ENCODE measurements around the gene CAPN12.

Gene CAPN12

DNA sequence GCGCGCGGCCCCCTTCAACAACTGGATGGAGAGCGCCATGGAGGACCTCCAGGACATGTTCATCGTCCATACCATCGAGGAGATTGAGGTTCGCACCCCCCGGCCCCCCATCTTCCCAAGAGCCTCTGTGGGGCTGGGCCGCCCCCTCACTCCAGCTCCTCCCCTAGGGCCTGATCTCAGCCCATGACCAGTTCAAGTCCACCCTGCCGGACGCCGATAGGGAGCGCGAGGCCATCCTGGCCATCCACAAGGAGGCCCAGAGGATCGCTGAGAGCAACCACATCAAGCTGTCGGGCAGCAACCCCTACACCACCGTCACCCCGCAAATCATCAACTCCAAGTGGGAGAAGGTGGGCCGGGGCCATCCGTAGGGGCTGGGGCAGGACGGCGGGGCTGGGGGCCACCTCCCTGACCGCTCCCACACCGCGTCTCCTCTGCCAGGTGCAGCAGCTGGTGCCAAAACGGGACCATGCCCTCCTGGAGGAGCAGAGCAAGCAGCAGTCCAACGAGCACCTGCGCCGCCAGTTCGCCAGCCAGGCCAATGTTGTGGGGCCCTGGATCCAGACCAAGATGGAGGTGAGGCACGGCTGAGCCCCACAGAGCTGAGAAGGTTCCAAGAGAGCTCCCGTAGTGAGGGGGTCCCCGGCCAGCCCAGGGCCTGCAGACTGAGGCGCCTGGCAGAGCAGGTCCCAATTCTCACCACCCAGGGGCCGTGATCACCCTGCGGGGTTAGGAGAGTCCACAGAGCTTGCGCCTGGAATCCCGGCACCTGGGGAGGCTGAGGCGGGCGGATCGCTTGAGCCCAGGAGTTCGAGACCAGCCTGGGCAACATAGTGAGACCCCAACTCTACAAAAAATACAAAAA is 20.1 kb downstream of the CAPN12 start:
- TF ChIP-seq, protein P1, sequence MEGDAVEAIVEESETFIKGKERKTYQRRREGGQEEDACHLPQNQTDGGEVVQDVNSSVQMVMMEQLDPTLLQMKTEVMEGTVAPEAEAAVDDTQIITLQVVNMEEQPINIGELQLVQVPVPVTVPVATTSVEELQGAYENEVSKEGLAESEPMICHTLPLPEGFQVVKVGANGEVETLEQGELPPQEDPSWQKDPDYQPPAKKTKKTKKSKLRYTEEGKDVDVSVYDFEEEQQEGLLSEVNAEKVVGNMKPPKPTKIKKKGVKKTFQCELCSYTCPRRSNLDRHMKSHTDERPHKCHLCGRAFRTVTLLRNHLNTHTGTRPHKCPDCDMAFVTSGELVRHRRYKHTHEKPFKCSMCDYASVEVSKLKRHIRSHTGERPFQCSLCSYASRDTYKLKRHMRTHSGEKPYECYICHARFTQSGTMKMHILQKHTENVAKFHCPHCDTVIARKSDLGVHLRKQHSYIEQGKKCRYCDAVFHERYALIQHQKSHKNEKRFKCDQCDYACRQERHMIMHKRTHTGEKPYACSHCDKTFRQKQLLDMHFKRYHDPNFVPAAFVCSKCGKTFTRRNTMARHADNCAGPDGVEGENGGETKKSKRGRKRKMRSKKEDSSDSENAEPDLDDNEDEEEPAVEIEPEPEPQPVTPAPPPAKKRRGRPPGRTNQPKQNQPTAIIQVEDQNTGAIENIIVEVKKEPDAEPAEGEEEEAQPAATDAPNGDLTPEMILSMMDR (IDR thresholded peaks at IDR 0.05; ENCODE audit: insufficient read depth, low read length), result no peak
- TF ChIP-seq POLR2AphosphoS5 (IDR thresholded peaks at IDR 0.05; ENCODE audit: low read depth), result no peak
- TF ChIP-seq SPI1 (IDR thresholded peaks at IDR 0.05; ENCODE audit: borderline replicate concordance, low read depth), result no peak
- TF ChIP-seq, protein P2, sequence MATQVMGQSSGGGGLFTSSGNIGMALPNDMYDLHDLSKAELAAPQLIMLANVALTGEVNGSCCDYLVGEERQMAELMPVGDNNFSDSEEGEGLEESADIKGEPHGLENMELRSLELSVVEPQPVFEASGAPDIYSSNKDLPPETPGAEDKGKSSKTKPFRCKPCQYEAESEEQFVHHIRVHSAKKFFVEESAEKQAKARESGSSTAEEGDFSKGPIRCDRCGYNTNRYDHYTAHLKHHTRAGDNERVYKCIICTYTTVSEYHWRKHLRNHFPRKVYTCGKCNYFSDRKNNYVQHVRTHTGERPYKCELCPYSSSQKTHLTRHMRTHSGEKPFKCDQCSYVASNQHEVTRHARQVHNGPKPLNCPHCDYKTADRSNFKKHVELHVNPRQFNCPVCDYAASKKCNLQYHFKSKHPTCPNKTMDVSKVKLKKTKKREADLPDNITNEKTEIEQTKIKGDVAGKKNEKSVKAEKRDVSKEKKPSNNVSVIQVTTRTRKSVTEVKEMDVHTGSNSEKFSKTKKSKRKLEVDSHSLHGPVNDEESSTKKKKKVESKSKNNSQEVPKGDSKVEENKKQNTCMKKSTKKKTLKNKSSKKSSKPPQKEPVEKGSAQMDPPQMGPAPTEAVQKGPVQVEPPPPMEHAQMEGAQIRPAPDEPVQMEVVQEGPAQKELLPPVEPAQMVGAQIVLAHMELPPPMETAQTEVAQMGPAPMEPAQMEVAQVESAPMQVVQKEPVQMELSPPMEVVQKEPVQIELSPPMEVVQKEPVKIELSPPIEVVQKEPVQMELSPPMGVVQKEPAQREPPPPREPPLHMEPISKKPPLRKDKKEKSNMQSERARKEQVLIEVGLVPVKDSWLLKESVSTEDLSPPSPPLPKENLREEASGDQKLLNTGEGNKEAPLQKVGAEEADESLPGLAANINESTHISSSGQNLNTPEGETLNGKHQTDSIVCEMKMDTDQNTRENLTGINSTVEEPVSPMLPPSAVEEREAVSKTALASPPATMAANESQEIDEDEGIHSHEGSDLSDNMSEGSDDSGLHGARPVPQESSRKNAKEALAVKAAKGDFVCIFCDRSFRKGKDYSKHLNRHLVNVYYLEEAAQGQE (IDR thresholded peaks at IDR 0.05; ENCODE audit: insufficient replicate concordance, low read depth), result no peak
- DNase-seq (ENCODE audit: low read depth in 1 of 2, low spot score in 1 of 2), result no peak
- H3K27ac ChIP-seq (replicated peaks), result no peak overlapping the region
- no peak overlapping the region for H3K4me3 ChIP-seq (replicated peaks; ENCODE audit: insufficient read depth, low read length)
- H3K27me3 ChIP-seq (ENCODE audit: insufficient read depth, poor library complexity, severe bottlenecking), result no peaks in the 10 kb centered on the region

DNA sequence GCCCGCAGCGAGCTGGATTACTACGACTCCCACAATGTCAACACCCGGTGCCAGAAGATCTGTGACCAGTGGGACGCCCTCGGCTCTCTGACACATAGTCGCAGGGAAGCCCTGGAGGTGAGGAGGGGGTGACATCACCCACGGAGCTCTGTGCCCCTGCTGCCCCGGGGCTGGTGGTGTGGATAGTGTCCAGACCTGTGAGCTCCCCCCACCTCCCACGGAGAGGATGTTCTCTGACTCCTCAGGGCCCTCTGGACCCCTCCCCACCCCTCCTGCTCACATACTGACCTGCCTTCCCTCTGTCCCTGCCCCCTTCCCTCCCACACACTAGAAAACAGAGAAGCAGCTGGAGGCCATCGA is 20.7 kb downstream of the CAPN12 start:
- DNase-seq (ENCODE audit: low read depth in 1 of 2, low spot score in 1 of 2), result no peak
- Histone ChIP-seq H3K27ac (replicated peaks) (no peak overlapping the region), H3K4me3 (replicated peaks; ENCODE audit: insufficient read depth, low read length) (no peak overlapping the region), H3K27me3 (ENCODE audit: insufficient read depth, poor library complexity, severe bottlenecking) (no peaks in the 10 kb centered on the region)
- no peak for TF ChIP-seq GABPA (IDR thresholded peaks at IDR 0.05; ENCODE audit: low read depth)
- TF ChIP-seq, protein P1 (IDR thresholded peaks at IDR 0.05; ENCODE audit: insufficient read depth, low read length), result no peak
- no peak for TF ChIP-seq SPI1 (IDR thresholded peaks at IDR 0.05; ENCODE audit: borderline replicate concordance, low read depth)
- TF ChIP-seq, protein P2 (IDR thresholded peaks at IDR 0.05; ENCODE audit: insufficient replicate concordance, low read depth), result no peak
- no peak for TF ChIP-seq POLR2AphosphoS5 (IDR thresholded peaks at IDR 0.05; ENCODE audit: low read depth)

DNA sequence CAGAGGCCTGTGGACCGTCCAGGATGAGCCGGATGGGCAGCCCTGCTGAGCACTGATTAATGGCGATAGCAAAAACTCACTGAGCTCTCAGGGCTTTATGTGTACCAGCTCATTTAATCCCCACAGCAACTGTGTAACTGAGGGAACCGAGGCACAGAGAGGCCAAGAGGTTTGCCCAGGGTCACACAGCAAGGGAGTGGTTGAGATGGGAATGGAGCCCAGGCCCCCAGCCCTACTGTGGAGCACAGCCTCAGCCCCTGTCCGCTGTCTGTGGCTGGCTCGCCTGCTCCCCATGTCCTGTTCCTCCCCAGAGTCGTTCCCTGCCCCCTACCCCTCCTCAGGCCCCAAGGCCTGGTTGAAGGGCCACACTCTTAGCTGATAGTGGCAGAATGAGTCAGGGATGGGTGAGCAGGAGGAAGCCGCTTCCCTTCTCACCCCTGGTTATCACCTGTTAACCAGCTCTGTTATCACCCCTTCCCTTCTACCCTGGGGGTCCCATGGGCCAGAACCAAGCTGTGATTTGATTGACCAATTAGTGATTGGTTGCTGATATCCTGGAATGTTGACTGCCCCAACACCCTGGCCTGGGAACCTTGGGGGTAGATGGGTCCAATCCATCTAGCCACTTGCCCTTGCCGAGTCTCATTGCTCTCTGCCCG is 21.2 kb downstream of the CAPN12 start:
- TF ChIP-seq GABPA (IDR thresholded peaks at IDR 0.05; ENCODE audit: low read depth), result no peak
- TF ChIP-seq POLR2AphosphoS5 (IDR thresholded peaks at IDR 0.05; ENCODE audit: low read depth), result no peak
- TF ChIP-seq, protein P1 (IDR thresholded peaks at IDR 0.05; ENCODE audit: insufficient read depth, low read length), result no peak
- TF ChIP-seq, protein P2 (IDR thresholded peaks at IDR 0.05; ENCODE audit: insufficient replicate concordance, low read depth), result no peak
- no peak for TF ChIP-seq SPI1 (IDR thresholded peaks at IDR 0.05; ENCODE audit: borderline replicate concordance, low read depth)
- no peak for DNase-seq (ENCODE audit: low read depth in 1 of 2, low spot score in 1 of 2)
- H3K27me3 ChIP-seq (ENCODE audit: insufficient read depth, poor library complexity, severe bottlenecking), result no peaks in the 10 kb centered on the region
- no peak overlapping the region for H3K27ac ChIP-seq (replicated peaks)
- no peak overlapping the region for H3K4me3 ChIP-seq (replicated peaks; ENCODE audit: insufficient read depth, low read length)

All from HL-60 (cell line).